ENCODE results near the gene STAM.

DNA sequence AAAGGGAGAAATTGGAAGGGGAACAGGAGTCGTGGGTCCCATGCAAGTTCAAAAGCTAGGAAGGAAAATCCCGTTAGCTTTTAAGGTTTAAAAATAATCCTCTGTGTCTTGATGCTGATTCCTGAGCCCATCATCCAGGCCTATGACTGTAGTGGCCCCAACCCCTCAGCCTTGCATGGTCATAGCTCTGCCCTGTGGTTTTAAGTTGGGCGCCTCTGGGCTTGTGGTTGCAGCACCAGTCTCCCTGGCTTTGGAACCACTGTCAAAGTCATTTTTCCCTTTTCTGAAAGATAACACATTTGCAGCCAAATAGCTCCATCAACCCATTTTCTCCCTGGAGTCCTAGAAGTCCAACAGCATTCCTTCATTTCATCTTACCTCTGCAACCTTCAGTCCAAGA is 121.7 kb downstream of the STAM start:
- TF ChIP-seq POLR2AphosphoS5 (IDR thresholded peaks at IDR 0.05; ENCODE audit: low read depth, low read length) (no peak), POLR2A (IDR thresholded peaks at IDR 0.05; ENCODE audit: low read depth, low read length) (no peak)
